Subcutaneous adipose tissue (tissue), 4 donors: Measurements from ENCODE around the gene FBLN2. TPM values are rescaled to one million over a fixed set of nuclear protein-coding genes. Genes with fewer than 3 reads are reported as not detected.

Experiments
- CTCF ChIP-seq: fragments of 450-650 bp; IDR thresholded peaks from one replicate; pipeline ENCODE4 v1.5.1; 2016; ENCODE audit warnings: low read depth, mild to moderate bottlenecking, control low read depth, antibody characterized with exemption, moderate library complexity
- total RNA-seq, 4 donors: library from RNA; depleted of rRNA; stranded (reverse); fragments of >200 nt; gene quantifications; one replicate each; pipeline ENCODE4 v1.1.0, GENCODE V29; 2016

FBLN2 gene
- total RNA-seq, 4 donors from 2014 or later: 215 to 456 (median 410) TPM

DNA sequence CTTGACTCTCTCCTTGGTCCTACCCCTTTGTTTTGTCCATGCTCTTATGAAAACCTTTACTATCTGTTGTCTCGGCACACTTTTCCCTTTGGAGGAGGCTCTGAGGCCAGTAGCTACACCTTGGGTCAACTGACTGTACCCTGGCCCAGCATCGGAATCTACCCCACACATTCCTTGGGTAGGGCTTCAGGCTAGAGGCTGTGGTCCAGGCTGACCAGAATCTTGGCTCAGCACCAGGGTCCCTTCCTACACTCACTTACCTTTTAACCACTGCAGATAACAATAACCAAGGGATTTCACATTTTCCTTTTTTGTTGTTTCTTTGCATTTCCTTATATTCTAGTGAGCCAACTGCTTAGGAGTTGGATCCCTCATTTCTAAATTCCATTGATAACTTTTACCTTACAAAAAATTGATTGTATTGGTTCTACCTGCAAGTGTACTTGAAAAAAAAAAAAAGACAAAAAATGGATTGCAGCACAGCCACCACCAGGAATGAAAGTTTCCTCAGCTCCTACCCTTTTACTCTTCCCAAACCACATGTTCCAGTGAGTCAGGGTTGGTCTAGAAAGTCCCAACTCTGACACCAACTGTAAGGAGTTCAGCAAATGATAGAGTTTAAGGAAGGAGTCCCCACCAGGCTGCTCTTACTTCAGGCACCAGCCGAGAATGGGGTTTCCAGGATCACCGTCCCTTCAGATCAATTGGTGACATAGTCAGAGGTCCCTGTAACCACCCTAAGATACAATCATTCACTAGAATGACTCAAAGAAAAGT lies 95.6 kb downstream of the FBLN2 start:
- TF ChIP-seq CTCF: no peak

DNA sequence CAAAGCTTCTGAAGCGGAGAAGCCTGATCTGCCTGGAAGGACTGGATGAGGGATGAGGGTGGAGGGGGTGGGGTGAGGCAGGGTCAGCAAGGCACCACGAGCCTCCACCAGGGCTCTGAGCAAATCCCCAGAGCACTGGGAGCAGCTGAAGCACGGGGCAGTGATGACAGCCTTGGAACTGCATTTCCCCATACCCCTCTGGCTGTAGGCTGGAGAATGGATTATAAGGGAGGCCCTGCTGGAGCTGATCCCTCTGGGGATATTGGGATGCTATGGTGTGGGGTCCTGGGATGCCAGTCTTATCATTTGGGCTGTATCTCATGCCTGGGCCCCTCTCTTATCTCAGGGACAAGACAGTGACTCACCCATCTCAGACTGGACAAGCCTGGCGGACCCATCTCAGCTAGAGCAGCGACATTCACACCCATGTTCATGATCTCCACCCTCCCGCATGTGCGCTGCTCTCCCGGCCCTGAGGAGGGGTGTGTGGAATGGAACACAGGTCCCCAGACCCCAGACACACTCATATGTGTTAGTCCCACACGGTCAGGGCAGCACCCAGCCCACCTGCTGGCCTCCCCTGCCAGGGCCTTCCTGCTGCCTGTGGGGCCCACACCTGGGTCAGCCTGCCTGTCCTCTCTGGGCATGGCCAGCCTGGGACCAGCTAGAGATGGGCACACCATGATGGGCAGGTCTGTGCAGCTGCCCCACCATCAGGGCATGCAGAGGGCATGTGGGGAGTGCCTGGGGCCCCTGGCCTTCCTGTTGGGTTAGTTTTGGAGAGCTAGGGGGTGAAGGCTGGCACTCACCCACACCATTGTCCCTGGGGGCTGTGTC lies 97.1 kb downstream of the FBLN2 start:
- TF ChIP-seq CTCF: no peak

GRCh38 chr3:13647298-13648059 lies 98.6 kb downstream of the FBLN2 start:
- TF ChIP-seq CTCF: no peak

- no peak for TF ChIP-seq CTCF
Measured at GRCh38 chr3:13648060-13649001, 99.4 kb downstream of the FBLN2 start.

GRCh38 chr3:13650210-13651056 lies 101.5 kb downstream of the FBLN2 start:
- no peak for TF ChIP-seq CTCF

DNA sequence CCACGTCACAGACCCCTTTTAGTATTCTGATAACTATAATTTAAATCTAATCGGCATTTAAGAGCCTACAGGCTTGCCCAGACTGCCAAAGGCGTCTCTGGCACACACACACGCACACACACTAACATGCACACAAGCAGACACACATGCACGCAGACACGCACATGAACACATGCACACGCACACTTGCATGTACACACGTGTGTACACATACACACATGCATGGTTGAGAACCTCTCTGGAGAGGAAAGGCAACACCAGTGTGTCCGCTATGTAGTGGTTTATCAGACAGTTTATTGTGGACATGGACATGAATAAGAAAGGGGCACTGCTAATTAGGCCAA lies 102.1 kb downstream of the FBLN2 start:
- TF ChIP-seq CTCF: no peak
